Body of pancreas (tissue), 4 donors: ENCODE data around the gene FAT3. TPM values are rescaled to one million over a fixed set of nuclear protein-coding genes. Genes with fewer than 3 reads are reported as not detected.

Experiments
- ATAC-seq: fragments of 150-250 bp; one replicate; pipeline ENCODE4 v1.9.1; 2016
- DNase-seq, 4 donors: peaks; one replicate each; pipeline ENCODE4 v3.0.0-alpha.2; 2019
- H3K27ac ChIP-seq, 4 donors: fragments of 200-600 bp; sonication (generic); 1 replicate in 3 of 4; 2 replicates in 1 of 4; pipeline versions ENCODE4 v1.5.1 to v1.6.1; 2016 to 2019; ENCODE audit warnings: mild to moderate bottlenecking in 1 of 4, mixed read lengths in 1 of 4, moderate library complexity in 1 of 4
- H3K27me3 ChIP-seq, 2 donors: fragments of 200-600 bp; sonication (generic); one replicate each; pipeline ENCODE4 v1.6.0; 2016; ENCODE audit warnings: mild to moderate bottlenecking in 1 of 2
- H3K36me3 ChIP-seq, 2 donors: fragments of 200-600 bp; sonication (generic); replicated peaks in 1 of 2; 2 replicates each; pipeline ENCODE4 v1.5.1; 2016; ENCODE audit warnings: low read depth in 2 of 2; ENCODE audit not compliant: insufficient read depth in 1 of 2
- H3K4me1 ChIP-seq: fragments of 200-600 bp; sonication (generic); one replicate; pipeline ENCODE4 v1.6.0; 2016
- H3K4me3 ChIP-seq, 2 donors: fragments of 200-600 bp; sonication (generic); 1 replicate in 1 of 2; 2 replicates in 1 of 2; pipeline ENCODE4 v1.5.1; 2016 to 2019
- H3K9me3 ChIP-seq, 3 donors: fragments of 200-600 bp; sonication (generic); 1 replicate in 2 of 3; 2 replicates in 1 of 3; pipeline ENCODE4 v1.5.1; 2016
- CTCF ChIP-seq, 7 experiments: fragments of 450-650 bp in 4 of 7; fragments of 200-600 bp in 3 of 7; sonication (generic) in 3 of 7; IDR thresholded peaks; one replicate each; pipeline ENCODE4 v1.5.1; 2016 to 2019; ENCODE audit warnings: antibody characterized with exemption in 7 of 7
- POLR2A ChIP-seq, 3 donors: fragments of 450-650 bp; IDR thresholded peaks; one replicate each; pipeline ENCODE4 v1.6.1; 2016; ENCODE audit warnings: antibody characterized with exemption in 3 of 3, mild to moderate bottlenecking in 2 of 3
- WGBS, 2 donors: methylation state at CpG; one replicate each; pipeline ENCODE4 v1.1.5; 2017; 5-methylcytosine and 5-hydroxymethylcytosine counted together
- intact Hi-C: fragments of 100-400 bp; cut with DNase I; formaldehyde crosslinking; loops from one replicate; pipeline ENCODE4 v1.15.1; 2023
- total RNA-seq, 2 donors: library from RNA; depleted of rRNA; stranded (reverse); fragments of >200 nt; gene quantifications; one replicate each; pipeline ENCODE4 v1.1.0, GENCODE V29; 2016

The FAT3 gene
- total RNA-seq, 2 donors from 2014 or later = 0.26 to 0.66 TPM

- TF ChIP-seq POLR2A (IDR thresholded peaks at IDR 0.05) = no peak
- no peak for TF ChIP-seq CTCF (IDR thresholded peaks at IDR 0.05)
- no peak overlapping the region for H3K27ac ChIP-seq
- DNase-seq (no peak), ATAC-seq (no peak)
- H3K4me1 ChIP-seq = peaks cover 9% of the 10 kb centered on the region
- 59 to 62% methylated on average over 4 of the region's 4 CpGs for WGBS, 2 donors
- no peak overlapping the region for H3K4me3 ChIP-seq
- intact Hi-C loops = no loop called here
- H3K36me3 ChIP-seq = no peaks in the 10 kb centered on the region
- H3K9me3 ChIP-seq = no peaks in the 10 kb centered on the region
- no peaks in the 10 kb centered on the region for H3K27me3 ChIP-seq
These were observed 42.2 kb downstream of the FAT3 start for GRCh38 chr11:92266806-92267205.

GRCh38 chr11:92267278-92267677, 42.7 kb downstream of the FAT3 start:
- Histone ChIP-seq H3K4me1 (peaks cover 9% of the 10 kb centered on the region), H3K27me3 (no peaks in the 10 kb centered on the region), H3K9me3 (no peaks in the 10 kb centered on the region), H3K27ac (no peak overlapping the region), H3K36me3 (no peaks in the 10 kb centered on the region), H3K4me3 (no peak overlapping the region)
- WGBS, 2 donors = 74 to 76% methylated on average over 2 of the region's 2 CpGs
- ATAC-seq (no peak), DNase-seq (no peak)
- intact Hi-C loops = no loop called here
- TF ChIP-seq POLR2A (IDR thresholded peaks at IDR 0.05) = no peak
- no peak for TF ChIP-seq CTCF (IDR thresholded peaks at IDR 0.05)

DNA sequence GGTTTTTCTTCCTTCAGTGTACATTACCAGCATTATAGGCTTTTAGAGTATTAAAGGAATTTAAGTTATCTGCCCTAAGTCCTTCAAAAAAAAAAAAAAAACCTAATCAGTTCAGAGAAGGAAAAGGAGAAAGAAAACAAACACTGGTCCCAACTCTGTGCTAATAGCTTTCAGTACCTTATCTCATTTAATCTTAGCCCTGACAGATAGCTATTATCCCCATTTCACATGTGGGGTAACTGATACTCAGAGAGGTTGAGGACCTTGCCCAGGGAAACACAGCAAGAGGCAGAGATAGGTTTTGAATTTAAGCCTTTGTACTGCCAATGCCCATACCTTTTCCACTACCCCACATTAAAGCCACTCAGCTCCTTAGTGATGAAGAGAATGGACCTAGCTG, 43.4 kb downstream of the FAT3 start:
- Histone ChIP-seq H3K4me3 (no peak overlapping the region), H3K36me3 (no peaks in the 10 kb centered on the region), H3K9me3 (no peaks in the 10 kb centered on the region), H3K27ac (no peak overlapping the region), H3K27me3 (no peaks in the 10 kb centered on the region), H3K4me1 (peaks cover 9% of the 10 kb centered on the region)
- DNase-seq = no peak
- ATAC-seq = no peak
- intact Hi-C loops = no loop called here
- TF ChIP-seq POLR2A (IDR thresholded peaks at IDR 0.05) (no peak), CTCF (IDR thresholded peaks at IDR 0.05) (no peak)

- H3K36me3 ChIP-seq = no peaks in the 10 kb centered on the region
- peaks cover 9% of the 10 kb centered on the region for H3K4me1 ChIP-seq
- ATAC-seq (no peak), DNase-seq (no peak)
- H3K4me3 ChIP-seq = no peak overlapping the region
- no peaks in the 10 kb centered on the region for H3K9me3 ChIP-seq
- no peaks in the 10 kb centered on the region for H3K27me3 ChIP-seq
- 48 to 52% methylated on average over 1 of the region's 1 CpG for WGBS, 2 donors
- intact Hi-C loops = no loop called here
- TF ChIP-seq CTCF (IDR thresholded peaks at IDR 0.05) = no peak
- no peak for TF ChIP-seq POLR2A (IDR thresholded peaks at IDR 0.05)
- peak overlapping the region in 2 of 4 donors; percentile 41 to 55 for H3K27ac ChIP-seq
These were observed 43.9 kb downstream of the FAT3 start for GRCh38 chr11:92268546-92268945.

GRCh38 chr11:92269021-92269420, 44.4 kb downstream of the FAT3 start:
- Histone ChIP-seq H3K9me3 (no peaks in the 10 kb centered on the region), H3K36me3 (no peaks in the 10 kb centered on the region), H3K4me3 (no peak overlapping the region), H3K4me1 (peaks cover 9% of the 10 kb centered on the region), H3K27me3 (no peaks in the 10 kb centered on the region), H3K27ac (peak overlapping the region in 2 of 4 donors; percentile 41 to 55)
- no peak for TF ChIP-seq POLR2A (IDR thresholded peaks at IDR 0.05)
- TF ChIP-seq CTCF (IDR thresholded peaks at IDR 0.05) = no peak
- no peak for DNase-seq
- intact Hi-C loops = no loop called here
- 19 to 23% methylated on average over 2 of the region's 2 CpGs for WGBS, 2 donors
- ATAC-seq = peak; percentile 76
